GM19193 (cell line): ENCODE results near the gene TCF23.

Source experiments
- POLR2A ChIP-seq: IDR thresholded peaks from 4 replicates; pipeline ENCODE4 v1.6.1; 2011; ENCODE audit not compliant: insufficient read depth, insufficient read length; ENCODE audit errors: extremely low read depth

The TCF23 gene

GRCh38 chr2:27148801-27149439 lies at the start of gene TCF23:
Gene TCF23 (plus strand): TSS chr2:27149004. CDS start chr2:27149134, 130 bp downstream.
- no peak for TF ChIP-seq POLR2A

DNA sequence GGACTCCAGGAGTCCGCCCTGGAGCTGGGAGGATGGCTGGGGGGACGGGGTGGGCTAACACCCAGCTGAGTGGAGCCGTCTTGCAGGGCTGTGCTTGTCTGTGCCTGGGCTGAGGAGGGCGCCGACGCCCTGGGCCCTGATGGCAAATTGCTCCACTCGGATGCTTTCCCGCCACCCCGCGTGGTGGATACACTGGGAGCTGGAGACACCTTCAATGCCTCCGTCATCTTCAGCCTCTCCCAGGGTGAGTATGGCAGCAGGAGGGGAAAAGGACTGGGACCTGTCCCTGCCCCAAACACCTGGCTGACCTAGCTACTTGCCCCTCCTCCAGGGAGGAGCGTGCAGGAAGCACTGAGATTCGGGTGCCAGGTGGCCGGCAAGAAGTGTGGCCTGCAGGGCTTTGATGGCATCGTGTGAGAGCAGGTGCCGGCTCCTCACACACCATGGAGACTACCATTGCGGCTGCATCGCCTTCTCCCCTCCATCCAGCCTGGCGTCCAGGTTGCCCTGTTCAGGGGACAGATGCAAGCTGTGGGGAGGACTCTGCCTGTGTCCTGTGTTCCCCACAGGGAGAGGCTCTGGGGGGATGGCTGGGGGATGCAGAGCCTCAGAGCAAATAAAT lies 49.4 kb upstream of the TCF23 start:
- no peak for TF ChIP-seq POLR2A

DNA sequence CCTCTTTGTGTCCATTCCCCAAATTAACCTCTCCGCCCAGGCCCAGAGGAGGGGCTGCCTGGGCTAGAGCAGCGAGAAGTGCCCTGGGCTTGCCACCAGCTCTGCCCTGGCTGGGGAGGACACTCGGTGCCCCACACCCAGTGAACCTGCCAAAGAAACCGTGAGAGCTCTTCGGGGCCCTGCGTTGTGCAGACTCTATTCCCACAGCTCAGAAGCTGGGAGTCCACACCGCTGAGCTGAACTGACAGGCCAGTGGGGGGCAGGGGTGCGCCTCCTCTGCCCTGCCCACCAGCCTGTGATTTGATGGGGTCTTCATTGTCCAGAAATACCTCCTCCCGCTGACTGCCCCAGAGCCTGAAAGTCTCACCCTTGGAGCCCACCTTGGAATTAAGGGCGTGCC lies 48.8 kb upstream of the TCF23 start:
- TF ChIP-seq POLR2A, result no peak

- TF ChIP-seq POLR2A, result no peak
Measured at GRCh38 chr2:27102329-27102728, 46.5 kb upstream of the TCF23 start.

- TF ChIP-seq POLR2A, result no peak
Measured at GRCh38 chr2:27105981-27106380, 42.8 kb upstream of the TCF23 start.

DNA sequence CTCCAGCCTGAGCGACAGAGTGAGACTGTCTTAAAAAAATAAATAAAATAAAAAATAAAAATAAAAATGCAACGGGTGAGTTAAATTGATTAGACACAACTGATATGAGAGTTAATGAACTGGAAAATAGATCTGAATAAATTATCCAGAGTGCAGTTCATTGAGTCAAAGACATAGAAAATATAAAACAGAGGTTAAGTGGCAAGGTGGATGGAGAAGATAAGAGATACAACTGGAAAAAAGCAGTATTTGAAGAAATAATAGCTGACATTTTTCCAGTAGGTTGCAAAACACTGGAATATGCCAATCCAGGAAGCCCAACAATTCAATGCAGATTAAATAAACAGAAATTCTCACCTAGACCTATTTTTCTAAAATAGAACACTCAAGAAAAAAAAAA lies 40.6 kb upstream of the TCF23 start:
- no peak for TF ChIP-seq POLR2A

DNA sequence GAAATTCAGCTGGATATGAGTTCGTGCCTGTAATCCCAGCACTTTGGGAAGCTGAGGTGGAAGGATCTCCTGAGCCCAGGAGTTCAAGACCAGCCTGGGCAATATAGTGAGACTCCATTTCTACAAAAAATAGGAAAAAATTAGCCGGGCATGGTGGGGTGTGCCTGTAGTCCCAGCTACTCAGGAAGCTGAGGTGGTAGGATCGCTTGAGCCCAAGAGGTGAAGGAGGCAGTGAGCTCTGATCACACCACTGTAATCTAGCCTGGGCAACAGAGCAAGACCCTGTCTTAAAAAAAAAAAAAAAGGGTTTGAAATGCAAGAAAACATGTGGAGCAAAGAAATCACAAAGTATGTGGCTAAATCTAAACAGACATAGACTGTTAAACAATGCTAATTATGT lies 39.7 kb upstream of the TCF23 start:
- TF ChIP-seq POLR2A, result no peak

GRCh38 chr2:27115519-27115918 lies 33.3 kb upstream of the TCF23 start:
- TF ChIP-seq POLR2A, result no peak

- TF ChIP-seq POLR2A, result no peak
Measured at GRCh38 chr2:27117995-27118524, 30.7 kb upstream of the TCF23 start.

DNA sequence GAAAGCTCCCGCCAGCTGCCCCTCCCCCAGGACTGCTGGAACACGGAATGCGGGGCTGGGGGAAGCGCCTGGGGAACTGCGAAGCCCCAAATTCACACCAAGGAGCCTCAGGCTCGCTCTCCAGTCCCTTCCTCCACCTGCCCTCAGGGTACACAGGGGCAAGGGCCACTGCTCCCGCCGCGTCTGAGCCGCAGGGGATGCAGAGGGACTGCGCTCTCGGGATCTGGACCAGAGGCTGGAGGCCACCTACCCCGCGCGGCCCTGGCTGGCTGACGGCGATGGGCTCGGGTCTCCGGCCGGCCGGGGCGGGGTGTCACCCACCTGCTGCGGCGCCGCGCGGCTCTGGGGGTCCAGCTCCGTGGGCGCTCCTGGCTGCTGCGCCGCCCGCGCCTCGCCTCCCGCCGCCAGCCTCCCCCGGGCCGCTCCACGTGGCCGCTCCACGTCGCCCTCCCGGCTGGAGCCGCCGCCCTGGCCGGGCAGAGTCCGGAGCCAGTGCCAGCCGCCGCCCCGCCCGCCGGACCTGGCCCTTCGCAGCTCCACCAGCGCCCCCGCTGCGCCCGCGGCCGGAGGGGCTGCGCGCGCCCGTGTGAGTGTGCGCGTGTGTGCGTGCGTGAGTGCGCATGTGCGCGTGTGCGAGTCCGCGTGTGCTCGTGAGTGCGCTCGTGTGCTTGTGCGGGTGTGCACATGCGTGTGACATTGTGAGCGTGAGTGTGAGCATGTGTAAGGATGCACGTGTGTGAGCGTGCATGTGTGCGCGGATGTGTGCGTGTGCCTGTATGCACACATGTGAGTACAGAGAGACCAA lies 30.1 kb upstream of the TCF23 start, which contains the start of gene CGREF1:
TSS of gene CGREF1 (minus strand) at position 604 of the 805 bp plus-strand sequence. CDS start 14,762 bp downstream, outside the sequence.
- TF ChIP-seq POLR2A, result no peak

DNA sequence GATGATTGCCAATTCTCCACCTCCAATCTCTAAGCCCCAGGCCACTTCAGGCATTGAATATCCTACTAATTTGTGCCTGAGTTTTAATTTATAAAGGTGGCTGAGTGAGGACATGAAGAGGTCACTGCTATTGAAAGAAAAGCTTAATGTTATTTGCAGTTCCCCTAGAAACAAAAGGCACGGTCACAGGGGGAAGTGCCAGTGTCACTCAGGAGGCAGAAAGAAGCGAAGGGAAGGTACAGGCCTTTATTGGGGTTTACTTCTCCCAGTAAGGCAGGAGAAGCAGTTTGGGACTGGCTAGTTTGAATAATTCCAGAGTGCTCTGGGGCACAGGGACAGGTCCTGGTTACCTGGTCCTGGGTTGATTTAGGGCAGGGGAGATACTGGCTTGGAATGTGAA lies 26.9 kb upstream of the TCF23 start:
- TF ChIP-seq POLR2A, result no peak

DNA sequence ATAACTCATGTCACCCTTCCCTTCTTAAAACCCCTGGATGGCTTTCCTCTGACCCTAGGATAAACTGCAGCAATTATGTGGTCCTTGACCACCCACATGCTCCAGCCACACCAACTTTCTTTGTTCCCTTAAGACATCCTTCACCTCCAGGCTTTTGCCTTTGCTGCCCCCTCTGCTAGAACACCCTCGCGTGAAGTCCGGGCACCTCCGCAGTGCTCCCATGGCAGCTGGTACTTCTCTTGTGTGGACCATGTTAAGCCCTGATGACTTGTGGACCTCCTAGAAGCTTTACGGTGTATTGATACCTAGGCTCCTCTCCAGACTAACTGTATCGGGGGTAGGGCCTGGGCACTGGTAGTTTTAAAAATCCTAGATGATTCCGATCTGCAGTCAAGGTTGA lies 26.0 kb upstream of the TCF23 start:
- no peak for TF ChIP-seq POLR2A

GRCh38 chr2:27123302-27124150 lies 25.3 kb upstream of the TCF23 start, which contains the start of gene ABHD1:
Gene ABHD1 (plus strand): TSS chr2:27123815. CDS start chr2:27123949, 134 bp downstream.
- TF ChIP-seq POLR2A, result no peak

GRCh38 chr2:27125104-27125503 lies 23.7 kb upstream of the TCF23 start:
- TF ChIP-seq POLR2A, result no peak

DNA sequence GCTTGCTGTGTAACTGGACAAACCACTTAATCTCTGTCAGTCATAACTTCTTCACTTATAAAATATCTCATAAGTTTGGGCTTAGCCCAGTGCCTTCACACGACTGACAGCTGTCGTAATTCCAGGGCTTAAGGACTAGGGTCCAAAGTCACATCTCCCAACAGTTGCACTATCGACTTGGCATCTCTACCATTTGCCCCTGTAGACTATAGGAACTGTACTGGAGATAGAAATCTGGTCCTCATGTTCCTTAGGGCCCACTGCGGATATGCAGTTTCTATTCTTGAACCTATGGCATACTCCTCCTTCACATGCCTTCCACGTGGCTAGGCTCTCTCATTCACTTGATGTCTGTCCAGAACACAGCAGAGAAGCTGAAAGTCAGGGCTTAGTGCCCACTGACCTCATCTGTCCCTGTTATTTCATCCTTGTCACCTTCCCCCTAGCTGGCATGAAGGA lies 22.5 kb upstream of the TCF23 start:
- TF ChIP-seq POLR2A, result no peak
